NCI-H524 treated with DMSO at 0.1 percent for 48 hours (cell line): ENCODE results near the gene LIMS2.

ENCODE experiments used
- DNase-seq: peaks from one replicate; lab custom pipeline; 2025; lab: John Stamatoyannopoulos, UW

The LIMS2 gene

DNA sequence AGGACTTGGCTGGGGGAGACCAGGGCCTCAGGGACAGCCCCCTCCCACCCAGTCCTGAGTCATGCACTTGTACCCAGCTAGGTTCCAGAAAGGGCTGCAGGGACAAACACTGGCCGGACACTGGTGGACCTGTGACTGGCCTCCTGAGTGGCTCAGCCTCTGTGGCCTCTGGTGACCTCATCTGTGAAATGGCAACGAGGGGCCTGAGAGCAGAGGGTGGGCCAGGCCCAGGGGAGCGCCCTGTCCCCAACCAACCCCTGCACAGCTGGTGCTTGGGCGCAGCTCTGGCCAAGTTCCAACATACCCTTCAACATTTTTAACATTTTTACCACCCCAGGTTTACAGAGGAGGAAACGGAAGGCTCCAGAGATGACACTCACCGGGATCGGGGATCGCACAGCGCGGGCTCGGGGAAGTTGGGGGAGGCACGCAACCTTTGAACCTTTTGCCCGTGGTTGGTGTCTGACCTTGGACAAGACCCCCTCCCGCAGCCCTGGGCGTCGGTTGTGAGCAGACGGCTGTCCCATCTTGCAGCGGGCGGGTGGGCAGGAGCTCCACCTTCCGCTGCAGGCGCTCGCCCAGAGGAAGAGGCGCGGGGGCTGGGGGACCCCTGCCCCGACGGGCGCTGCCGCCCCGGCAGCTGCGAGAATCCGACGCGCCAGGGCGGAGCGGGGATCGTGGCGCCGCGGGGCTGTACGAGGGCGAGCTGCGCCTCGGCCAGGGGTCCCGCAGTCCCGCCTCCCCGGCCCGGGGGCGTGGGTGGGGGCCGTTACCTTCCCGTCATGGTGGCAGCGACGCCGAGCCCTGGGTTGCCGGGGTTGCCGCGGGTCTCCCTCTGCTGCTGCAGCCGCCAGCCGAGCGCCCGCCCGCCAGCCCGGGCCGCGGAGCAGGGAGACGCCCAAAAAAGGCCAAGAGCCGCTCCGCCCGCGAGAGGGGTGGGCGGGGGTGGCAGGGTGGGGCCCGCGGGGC is 805 bp downstream of the LIMS2 start:
- no peak for DNase-seq

DNA sequence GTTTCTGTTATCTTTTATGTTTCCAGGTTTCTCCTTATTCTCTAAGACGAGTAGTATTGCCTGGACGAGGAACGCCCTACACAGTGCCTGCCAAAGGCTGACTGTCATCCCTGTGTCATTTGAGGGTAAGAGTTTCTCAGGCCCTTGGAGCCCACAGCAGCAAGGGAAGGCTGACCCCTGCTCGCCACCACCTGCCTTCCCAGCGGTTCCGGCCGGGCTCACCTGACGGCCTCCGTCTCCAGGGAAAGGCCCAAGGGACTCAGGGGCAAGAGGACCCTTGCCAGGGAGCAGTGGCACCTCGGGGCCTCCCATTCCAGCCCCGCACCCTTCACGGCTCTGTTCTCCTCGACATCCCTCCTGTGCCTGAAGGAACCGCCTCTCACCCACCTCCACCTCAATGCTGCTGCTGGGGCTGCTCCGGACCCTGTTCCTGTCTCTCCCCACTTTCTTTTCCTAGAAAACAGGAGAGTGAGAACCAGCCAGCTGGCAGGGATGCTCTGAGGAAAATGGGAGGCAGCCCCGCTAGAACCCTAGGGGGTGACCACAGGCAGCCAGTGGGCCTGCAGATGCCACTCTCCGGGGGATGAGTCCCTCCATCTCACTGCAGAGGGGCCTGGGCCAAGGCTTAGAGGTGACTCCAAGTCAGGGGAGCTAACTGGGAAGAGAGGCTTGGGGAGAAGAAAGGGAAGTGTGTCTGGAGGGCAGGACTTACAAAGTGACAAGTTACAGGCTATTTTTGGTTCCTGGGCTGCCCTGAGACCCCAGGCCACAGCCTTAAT is 1.9 kb downstream of the LIMS2 start:
- DNase-seq, result no peak

DNA sequence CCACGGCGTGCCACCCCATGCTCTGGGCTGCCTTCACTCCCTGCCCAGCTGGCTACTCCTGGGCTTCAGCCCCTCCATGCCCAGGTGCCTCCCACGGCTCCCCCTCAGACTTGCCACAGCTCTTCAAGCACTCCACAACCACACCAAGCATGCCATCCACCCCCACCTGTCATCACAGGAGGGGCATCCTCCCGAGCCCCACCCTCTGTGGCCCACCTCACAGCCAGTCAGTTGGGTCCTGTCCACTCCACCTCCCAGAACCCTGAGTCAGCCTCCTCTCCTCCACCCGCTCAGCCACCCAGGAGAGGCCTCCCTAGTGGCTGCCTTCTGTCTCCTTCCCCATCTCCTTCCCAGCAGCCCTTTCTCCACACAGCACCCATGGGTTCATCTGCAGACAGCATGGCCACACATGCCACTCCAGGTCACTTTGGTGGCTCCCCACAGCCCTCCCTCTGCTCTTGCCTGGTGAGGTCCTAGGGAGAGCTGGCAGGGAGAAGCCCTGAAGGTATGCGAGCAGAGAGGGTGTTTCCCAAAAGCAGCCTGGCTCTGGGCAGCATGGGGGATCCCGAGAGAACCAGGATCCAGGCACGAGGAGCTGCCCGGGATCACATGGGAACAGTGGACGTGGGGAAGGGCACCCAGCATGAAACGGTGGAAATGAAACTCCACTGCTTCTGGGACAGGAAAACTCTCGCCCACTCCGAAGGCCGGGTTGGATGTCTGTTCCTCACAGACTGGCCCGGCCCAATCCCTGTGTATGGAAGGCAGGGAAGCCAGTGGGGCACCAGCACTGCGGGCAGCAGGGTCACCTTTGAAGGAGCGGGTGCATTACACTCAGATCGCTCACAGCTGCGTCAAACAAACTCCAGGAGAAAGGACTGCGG is 2.7 kb downstream of the LIMS2 start:
- no peak for DNase-seq

DNA sequence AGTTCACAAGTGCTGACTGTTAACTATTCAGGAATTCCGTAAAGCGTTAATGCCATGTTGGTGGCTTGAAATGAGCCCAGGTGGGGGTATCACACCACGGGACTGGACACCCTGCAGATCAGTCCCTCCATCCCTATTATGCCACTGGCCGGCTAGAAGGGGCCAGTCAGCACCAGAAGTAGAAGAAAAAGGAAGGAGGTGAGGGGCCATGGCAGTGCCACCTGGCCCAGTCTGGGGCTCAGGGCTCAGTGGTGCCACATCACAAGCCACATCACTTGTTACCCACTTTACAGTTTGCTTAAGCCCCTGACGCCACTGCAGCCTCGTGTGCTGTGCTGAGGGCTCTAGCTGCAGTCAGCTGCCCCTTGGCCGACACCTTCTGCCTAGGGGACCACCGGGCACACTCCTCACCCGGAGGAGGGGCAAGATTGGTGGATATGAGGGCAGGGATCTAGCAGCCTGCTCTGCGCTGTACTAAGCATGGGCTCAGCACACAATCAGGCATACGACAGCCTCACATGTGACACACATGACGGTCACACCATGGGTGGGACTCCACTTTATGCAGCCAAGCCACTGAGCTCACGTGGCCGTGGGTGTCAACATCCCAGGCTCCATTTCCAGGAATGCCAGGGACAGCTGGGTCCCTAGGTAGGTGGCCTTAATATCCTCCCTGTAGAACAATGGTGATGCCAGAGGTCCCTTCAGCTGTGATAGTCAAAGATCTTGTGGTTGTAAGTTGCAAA is 3.6 kb downstream of the LIMS2 start:
- DNase-seq, result no peak

DNA sequence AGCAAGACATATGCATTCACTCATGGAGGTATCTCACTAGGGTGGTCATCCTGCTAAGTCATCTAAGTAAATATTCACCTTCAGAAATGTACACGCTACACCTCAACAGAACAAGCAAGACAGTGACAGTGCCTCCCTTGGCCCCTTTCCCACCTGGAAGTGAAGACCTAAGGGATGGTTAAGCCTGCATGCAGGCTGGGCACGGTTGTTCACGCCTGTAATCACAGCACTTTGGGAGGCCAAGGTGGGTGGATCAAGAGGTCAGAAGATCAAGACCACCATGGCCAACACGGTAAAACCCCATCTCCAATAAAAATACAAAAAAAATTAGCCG is 4.4 kb downstream of the LIMS2 start:
- no peak for DNase-seq

DNA sequence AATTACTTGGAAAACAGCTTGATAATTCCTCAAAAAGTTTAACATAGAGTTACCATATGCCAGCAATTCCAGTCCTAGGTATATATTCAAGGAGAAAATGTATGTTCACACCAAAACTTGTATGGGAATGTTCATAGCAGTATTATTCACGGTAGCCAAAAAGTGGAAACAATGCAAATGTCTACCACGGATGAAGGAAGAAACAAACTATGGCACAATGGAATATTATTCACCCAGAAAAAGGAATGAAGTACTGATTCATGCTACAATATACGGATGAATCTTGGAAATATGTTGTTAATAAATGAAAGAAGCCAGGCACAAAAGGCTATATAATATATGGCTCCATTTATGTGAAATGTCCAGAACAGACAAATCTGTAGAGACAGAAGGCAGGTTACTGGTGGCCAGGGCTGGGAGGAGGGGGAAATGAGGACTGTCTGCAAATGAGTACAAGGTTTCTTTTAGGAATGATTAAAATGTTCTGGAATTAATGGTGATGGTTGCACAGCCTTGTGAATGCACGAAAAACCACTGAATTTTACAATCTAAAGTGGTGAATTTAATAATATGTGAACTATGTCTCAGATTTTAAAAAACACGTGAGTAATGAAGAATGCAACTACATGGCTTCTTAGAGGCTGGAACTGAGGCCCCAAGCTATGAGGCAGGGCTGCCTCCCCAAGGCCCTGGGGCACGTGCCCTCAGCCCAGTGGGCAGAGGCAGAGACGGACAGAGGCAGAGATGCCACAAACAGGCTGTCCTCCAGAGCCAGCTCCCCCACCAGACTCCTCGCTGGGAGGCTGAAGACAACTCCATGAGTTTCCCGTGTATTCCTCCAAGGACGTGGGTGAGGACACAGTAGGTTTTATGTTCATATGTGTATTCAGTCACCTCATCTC is 5.0 kb downstream of the LIMS2 start:
- DNase-seq, result no peak

DNA sequence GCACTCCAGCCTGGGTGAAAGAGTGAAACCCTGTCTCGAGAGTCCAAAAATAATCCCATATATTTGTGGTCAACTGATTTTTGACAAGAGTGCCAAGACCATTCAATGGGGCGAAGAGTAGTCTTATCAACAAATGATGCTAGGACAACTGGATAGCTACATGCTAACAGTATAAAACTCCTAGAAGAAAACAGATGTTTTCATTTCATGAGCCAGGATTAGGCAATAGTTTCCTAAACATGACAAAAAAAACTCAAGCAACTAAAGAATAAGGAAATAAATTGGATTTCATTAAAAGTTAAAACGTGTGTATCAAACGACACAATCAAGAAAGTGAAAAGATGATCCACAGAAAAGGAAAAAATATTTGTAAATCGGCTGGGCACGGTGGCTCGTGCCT is 6.3 kb downstream of the LIMS2 start:
- no peak for DNase-seq

DNA sequence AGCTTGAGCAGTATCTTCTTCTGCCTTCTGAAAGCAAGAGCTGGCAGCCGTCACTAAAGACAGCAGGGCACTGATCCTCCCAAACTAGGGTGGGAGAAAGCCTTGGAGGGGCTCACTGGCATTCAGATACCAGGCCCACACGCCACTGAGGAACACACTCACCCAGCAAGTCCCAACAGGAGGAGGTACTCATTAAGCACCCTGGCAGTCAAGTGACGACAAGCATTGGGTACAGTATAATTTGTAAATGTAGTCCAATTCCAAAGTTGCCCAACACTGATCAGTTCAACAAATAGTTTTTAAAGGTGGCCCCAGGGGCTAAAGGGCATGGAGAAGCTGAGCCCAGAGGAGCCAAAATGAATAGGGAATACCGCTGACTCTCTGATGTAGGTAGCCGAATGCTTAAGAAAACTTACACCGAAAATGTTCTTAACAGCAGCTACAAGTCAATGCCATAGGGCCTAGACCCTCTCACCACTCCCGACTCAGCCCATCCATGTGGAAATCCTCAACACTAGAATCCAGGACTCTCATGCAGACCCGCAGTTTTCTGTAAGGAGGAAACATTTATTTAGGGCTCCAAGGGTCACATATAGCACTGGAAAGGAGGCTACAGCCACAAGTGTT is 9.9 kb downstream of the LIMS2 start:
- no peak for DNase-seq

DNA sequence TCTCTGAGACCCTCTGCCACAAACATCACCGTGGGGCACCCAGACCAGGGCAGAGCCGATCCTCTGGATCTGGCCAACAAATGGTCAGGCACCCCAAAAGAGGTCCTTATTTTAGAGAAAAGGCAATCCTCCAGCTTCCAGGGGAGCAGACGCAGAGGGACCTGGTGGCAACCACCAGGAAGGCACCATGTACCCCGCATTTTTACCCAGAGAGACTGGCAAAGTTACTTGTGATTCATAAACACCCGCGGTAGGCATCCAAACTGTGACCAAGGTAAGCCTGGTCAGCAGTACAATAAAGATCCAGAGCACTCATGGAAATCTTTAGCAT is 10.5 kb downstream of the LIMS2 start:
- DNase-seq, result no peak

DNA sequence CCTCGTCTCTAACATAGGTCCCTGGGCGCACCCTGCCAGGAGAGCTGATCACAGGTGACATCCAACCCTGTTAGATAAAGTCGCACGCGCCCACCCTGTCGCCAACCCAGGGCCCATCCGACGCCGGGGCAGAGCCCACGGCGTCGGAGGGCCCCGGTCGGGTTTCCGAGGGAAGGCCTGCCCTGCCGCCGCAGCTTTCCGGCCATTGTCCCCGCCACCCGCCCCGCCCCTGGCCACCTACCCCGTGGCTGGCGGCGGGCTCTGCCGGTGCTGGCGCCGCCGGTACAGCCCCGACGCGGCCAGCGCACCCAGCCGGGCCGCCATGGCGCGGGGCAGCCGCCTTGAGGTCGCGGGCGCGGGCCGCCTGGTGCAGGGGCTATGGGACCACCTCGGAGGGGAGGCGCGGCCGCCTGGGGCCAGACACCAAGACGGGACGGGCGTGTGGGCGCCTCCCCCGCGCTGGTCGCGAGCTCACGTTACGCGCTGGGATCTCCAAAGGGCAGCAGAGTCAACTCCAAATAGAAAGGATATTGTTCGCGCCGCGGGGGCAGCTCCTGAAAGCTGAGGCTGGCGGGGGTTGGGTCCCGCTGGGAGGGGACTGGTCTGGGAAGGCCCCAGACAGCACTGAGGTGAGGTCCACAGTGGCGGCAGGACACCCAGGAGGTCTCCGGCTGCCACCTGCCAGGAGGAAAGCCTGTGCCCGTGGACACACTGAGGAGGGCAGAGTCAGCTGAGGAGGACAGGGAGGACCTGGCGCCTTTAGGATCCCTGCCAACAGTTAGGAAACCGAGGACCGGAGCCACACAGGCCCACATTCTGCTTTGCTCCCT is 11.1 kb downstream of the LIMS2 start:
- DNase-seq, result no peak

DNA sequence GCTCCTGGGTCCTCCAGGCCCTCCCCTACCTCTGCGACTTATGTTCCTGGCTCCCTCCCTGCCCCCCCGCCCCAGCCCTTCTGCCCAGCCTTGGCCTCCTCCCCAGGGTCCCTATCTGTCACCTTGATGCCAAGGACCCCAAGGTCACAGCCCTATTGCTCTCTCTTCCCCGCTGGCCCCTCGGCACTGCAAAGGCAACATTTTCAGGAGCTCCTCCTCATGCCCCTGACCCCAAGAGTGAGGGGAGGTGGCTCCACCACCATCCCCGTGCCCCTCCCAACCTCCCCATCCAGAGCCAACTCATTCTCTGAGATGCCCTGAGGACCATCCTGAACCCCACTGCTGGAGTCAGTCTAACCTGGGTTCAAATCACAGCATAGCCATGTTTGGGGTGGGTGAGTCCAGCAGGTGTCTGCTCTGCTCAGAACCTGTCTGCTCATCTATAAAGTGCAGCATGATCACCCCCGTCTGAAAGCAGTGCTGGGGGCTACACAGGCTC is 11.7 kb downstream of the LIMS2 start:
- DNase-seq, result no peak

DNA sequence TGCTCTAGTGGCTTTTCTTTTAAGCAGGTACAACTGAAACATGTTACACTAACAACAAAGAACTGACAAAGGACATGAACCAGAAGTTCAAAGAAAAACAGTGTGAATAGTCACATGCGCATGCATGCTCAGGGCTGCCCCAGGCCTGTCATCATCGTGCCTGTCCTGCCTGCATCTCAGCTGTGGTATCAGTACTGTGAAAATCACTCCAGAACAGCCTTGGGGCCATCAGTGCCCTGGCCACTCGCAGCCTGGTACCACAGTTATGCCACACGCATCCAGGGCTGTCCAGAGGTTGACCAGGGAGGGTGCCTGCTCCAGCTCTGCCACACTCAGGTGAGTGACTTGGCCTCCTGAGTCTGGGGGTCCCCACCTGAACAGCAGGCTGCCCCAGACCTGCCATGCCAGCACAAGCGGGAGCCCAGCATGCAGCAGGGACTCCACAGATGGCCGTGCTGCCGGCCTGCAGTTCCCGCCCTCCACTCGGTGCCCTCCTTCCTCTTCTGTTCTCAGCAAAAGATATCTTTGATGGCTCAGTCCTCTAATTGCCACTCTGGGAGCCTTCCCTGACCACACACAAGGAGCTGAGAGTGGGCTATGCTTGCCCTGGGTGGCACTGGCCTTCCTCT is 12.3 kb downstream of the LIMS2 start:
- no peak for DNase-seq

DNA sequence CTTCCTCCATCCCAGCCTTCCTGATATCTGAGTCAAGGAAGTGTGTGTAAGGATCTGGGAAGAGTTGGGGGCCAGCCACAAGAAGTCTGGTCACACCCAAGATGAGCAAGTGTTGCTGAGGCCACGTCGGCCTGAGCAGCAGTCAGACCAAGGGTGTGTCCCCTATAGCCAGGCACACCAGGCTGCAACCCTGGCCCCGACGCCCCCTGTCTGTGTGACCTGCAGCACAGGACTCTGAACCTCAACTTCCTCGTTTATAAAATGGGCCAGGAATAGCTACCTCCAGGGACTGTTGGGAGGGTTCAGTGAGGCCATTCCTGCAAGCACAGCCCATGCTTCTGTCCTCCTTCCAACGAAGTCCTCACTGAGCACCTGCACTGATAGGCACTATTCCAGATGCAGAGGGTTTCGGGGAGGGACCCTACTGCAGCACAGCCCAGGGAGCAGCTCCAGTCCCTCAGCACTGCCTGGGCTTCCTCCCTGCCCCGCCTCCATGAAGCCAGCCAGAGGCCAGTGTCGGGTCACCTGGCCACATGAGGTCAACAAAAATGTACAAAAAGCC is 13.3 kb downstream of the LIMS2 start:
- DNase-seq, result no peak

DNA sequence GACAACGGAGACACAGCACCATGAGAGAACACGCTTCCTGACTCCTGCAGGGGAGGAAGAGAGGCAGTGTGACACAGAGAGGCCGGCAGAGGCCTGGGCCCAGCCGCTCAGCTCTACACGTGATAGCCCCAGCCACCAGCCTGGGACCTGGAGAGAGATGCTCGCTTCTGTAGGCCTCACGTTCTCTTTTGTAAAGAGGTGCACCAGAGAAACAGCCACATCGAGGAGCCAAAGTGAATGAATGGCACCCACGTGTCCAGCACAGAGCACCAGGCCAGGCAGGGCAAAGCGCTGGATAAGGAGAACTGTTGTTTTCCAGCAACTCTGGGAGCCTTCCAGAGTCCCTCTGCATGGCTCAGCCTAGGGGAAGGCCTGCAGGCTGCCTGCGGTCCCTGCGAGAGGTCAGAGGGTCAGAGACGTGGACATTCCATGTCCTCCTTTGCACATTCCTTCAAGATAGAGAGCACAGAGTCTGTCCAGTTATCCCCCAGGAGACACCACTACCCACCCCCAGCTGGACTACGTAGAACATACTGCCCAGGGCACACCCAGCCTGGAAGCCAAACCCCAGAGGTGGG is 14.2 kb downstream of the LIMS2 start:
- DNase-seq, result no peak

DNA sequence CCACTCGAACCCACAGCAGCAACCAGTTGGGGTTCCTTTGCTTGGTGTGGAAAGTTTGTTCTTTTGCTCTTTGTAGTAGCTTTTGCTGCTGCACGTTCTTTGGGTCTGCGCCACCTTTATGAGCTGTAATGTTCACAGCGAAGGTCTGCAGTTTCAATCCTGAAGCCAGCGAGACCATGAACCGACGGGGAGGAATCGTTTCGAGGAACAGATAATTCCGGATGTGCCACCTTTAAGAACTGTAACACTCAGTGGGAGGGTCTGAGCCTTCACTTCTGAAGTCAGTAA is 15.1 kb downstream of the LIMS2 start:
- no peak for DNase-seq

DNA sequence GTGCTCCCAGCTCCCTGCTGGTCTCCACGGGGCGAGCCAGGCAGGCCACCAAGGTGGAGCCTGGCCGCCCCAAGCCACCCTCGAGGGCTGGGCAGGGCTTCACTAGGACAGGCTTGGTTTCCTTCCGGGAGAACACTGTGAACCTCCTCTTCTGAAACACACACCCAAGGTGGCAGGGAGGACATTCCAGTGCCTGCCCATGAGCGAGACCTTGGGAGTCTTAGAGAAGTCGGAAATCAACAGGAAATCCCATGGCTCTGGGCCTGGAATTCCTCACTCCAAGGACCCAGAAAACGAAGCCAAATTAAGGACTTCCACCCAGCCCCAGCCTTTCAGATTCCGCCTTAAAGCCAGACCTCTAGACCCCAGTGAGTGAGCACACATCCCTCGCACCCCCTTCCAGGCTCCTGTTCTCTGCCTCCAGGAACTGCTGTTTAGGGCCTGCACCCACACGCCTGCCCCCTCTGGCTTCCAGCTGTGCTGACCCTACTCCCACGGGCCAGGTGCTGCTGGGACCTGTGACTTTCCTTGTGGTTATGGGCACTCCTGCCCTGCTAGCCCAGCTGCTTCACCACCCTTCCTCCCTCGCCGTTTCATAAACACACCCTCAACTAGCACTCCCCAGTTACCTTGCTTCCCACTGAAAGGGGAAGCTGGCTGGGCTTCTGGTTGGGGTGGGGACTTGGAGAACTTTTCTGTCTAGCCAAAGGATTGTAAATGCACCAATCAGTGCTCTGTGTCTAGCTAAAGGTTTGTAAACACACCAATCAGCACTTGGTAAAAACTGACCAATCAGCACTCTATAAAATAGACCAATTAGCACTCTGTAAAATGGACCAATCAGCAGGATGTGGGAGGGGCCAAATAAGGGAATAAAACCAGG is 15.7 kb downstream of the LIMS2 start:
- DNase-seq, result no peak
